Measurements from ENCODE around the gene SLC6A9.
A peak's percentile ranks its signal among the peaks of the same experiment; 100 is the strongest.

SLC6A9 gene

DNA sequence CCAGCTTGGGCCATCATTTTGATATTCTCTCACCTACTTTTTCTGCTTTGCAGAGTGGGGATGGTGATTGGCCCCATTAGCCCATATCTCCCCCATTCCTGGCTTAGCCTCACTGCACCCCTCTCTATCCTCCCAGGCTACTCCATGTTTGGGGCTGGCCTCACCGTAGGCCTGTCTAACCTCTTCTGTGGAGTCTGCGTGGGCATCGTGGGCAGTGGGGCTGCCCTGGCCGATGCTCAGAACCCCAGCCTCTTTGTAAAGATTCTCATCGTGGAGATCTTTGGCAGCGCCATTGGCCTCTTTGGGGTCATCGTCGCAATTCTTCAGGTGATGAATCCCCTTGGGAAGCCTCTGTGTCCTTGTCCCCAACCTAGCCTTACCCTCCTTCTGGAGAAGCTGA, 54.4 kb downstream of the SLC6A9 start:
- TF ChIP-seq, protein P1, sequence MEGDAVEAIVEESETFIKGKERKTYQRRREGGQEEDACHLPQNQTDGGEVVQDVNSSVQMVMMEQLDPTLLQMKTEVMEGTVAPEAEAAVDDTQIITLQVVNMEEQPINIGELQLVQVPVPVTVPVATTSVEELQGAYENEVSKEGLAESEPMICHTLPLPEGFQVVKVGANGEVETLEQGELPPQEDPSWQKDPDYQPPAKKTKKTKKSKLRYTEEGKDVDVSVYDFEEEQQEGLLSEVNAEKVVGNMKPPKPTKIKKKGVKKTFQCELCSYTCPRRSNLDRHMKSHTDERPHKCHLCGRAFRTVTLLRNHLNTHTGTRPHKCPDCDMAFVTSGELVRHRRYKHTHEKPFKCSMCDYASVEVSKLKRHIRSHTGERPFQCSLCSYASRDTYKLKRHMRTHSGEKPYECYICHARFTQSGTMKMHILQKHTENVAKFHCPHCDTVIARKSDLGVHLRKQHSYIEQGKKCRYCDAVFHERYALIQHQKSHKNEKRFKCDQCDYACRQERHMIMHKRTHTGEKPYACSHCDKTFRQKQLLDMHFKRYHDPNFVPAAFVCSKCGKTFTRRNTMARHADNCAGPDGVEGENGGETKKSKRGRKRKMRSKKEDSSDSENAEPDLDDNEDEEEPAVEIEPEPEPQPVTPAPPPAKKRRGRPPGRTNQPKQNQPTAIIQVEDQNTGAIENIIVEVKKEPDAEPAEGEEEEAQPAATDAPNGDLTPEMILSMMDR (IDR thresholded peaks at IDR 0.05; ENCODE audit: insufficient read depth, low read depth, low read length, missing control alignments) = no peak
- DNase-seq (ENCODE audit: low read depth) = no peak
- H3K4me3 ChIP-seq (ENCODE audit: low read depth, low read length) = no peak overlapping the region

DNA sequence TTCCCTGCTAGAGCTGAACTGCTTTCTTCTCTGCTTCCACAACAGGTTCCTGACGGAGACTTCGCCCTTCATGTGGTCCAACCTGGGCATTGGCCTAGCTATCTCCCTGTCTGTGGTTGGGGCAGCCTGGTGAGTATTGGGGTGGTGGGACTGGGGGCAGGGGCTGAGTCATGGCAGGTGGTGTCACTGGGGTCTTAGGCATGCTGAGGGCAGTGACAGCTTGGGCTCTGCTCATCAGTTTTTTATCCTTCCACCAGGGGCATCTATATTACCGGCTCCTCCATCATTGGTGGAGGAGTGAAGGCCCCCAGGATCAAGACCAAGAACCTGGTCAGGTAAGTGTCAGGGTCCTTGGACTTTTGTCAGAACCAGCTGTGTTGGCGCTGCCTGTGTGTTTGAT, 55.2 kb downstream of the SLC6A9 start:
- DNase-seq (ENCODE audit: low read depth) = no peak
- peak overlapping the region; percentile 88 for H3K4me3 ChIP-seq (ENCODE audit: low read depth, low read length)
- TF ChIP-seq, protein P1 (IDR thresholded peaks at IDR 0.05; ENCODE audit: insufficient read depth, low read depth, low read length, missing control alignments) = peak; percentile 2

DNA sequence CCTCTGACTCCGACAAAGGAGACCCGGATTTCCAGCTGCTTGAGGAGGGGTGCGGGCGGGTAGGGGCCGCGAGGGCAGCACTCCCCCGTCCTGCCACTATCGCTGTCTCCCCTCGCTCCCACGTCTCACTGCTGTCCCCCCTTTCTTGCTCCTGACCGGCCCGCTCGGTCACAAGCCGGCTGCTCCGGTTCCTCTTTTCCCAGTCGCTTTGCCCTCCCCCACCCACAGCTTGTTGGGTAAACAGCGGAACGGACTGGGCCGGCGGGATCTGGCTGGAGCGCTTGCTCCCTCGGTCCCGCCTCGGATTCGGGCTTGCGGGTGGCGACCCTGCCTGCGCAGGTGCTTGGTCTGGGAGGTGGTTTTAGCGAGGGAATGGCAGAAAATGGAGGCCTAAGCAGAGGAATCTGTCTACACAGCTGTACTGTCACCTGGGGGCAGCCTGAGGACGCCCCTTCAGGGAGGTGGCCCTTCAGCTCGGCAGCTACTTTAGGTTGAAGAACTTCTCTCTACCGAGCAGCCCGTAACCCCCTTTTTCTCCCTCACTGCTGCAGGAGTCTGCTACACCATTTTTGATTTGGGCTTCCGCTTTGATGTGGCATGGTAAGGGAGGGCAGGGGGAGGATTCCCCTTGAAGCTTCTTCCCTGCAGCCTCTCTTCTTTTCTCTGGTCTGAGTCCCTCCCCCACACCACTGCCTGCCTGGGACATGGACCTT, 55.9 kb downstream of the SLC6A9 start:
- TF ChIP-seq, protein P1 (IDR thresholded peaks at IDR 0.05; ENCODE audit: insufficient read depth, low read depth, low read length, missing control alignments) = no peak
- peak; percentile 39 for DNase-seq (ENCODE audit: low read depth)
- H3K4me3 ChIP-seq (ENCODE audit: low read depth, low read length) = peak overlapping the region; percentile 88

DNA sequence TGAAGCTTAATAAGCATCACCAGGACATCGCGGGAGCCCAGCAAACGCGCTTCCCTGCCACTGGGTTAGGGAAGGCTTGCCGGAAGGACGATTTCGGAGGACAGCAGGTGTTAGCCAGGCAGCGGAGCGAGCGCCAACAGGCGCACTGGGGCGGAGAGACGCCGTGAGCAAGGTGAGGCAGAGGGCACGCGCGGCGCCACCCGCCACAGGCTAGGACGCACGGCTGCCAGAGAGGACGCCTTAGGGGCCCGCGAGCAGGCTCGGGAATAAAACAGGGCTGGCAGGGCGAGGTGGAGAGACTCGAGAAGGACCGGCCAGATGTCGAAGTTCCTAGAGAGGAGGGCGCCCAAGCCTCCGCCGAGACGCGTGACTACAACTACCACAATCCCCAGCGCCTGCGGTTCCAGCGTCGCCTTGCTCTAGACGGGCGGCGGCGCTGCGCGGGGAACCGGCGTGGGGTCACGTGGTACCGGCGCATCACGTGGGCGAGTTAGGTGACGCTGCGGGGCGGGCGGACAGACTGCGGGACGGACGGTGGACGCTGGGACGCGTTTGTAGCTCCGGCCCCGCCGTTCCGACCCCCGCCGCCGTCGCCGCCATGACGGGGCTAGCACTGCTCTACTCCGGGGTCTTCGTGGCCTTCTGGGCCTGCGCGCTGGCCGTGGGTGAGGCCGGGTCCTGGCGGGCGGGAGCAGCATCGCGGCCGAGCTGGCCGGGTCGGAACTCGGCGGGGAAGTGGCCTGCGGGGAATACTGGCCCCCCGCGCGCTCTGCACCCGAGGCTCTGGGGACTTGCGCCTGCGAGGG, 56.6 kb downstream of the SLC6A9 start, which contains the start of gene ATP6V0B:
Gene ATP6V0B (plus strand): TSS at position 518 of the 806 bp plus-strand sequence. CDS start 81 bp downstream, at position 599.
- peak within 1 kb of the TSS; percentile 88 for H3K4me3 ChIP-seq (ENCODE audit: low read depth, low read length)
- DNase-seq (ENCODE audit: low read depth) = peak; percentile 96
- TF ChIP-seq, protein P1 (IDR thresholded peaks at IDR 0.05; ENCODE audit: insufficient read depth, low read depth, low read length, missing control alignments) = no peak

DNA sequence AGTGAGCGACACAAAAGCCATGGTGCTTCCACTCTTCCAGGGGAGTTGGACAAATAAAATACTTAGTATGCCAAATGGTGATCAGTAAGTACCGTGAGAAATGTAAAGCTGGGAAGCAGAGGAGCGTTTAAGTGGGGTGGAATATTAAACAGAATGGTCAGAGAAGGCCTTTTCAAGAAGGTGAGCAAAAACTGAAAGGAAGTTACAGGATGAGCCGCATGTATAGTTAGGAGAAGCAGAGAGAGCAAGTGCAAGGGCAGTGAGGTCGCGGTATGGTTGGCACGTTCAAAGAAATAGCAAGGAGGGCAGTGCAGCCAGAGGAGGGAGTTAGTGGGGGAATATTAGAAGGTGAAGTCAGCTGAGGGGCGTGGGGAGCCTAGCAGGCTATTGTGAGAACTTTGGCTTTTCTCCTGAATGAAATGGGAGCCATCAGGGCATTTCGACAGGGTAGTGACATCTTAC, 57.2 kb downstream of the SLC6A9 start:
- peak overlapping the region; percentile 88 for H3K4me3 ChIP-seq (ENCODE audit: low read depth, low read length)
- TF ChIP-seq, protein P1 (IDR thresholded peaks at IDR 0.05; ENCODE audit: insufficient read depth, low read depth, low read length, missing control alignments) = no peak
- no peak for DNase-seq (ENCODE audit: low read depth)

DNA sequence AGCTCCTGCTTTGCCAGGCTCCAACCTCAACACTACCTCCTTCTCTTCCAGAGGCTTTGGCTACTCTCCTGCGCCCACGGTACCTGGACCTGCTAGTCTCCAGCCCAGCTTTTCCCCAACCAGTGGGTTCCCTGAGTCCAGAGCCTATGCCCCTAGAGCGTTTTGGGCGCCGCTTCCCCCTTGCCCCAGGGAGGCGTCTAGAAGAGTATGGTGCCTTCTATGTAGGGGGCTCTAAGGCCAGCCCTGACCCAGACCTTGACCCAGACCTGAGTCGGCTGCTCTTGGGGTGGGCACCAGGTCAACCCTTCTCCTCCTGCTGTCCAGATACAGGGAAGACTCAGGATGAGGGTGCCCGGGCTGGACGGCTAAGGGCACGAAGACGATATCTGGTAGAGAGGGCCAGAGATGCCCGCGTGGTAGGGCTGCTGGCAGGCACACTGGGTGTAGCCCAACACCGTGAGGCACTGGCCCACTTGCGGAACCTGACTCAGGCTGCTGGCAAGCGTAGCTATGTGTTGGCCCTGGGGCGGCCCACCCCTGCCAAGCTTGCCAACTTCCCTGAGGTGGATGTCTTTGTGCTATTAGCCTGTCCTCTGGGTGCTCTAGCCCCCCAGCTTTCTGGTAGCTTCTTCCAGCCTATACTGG, 59.8 kb downstream of the SLC6A9 start:
- TF ChIP-seq, protein P1 (IDR thresholded peaks at IDR 0.05; ENCODE audit: insufficient read depth, low read depth, low read length, missing control alignments) = no peak
- H3K4me3 ChIP-seq (ENCODE audit: low read depth, low read length) = no peak overlapping the region

More for the DNA sequence above, 59.8 kb downstream of the SLC6A9 start:
- DNase-seq (ENCODE audit: low read depth) = no peak
